OCI-LY7 (cell line): ENCODE results near the gene TPST2. TPM values are rescaled to one million over a fixed set of nuclear protein-coding genes. Genes with fewer than 3 reads are reported as not detected.
A peak's percentile ranks its signal among the peaks of the same experiment; 100 is the strongest.

Experiments used
- BruUV-seq: library from RNA; stranded (reverse); fragments of 400-500 nt; replicated peaks from 2 replicates; lab custom pipeline; 2021; lab: Mats Ljungman, UMichigan
- CTCF ChIA-PET: fragments of 300-600 bp; sonication (Branson Sonifier 250); formaldehyde crosslinking; loops from one replicate; lab custom pipeline; 2022; ENCODE audit warnings: antibody characterized with exemption; ENCODE audit not compliant: unreplicated experiment; lab: Charles Lee
- POLR2A ChIA-PET: fragments of 300-600 bp; sonication (Branson Sonifier 250); formaldehyde crosslinking; loops from one replicate; lab custom pipeline; 2022; ENCODE audit warnings: antibody characterized with exemption; lab: Charles Lee
- DNase-seq: peaks from one replicate; pipeline ENCODE4 v3.0.0-alpha.2; 2015; ENCODE audit warnings: low spot score
- H2AFZ ChIP-seq: fragments of 200-600 bp; sonication (generic), shearing (Covaris generic); 2 replicates; pipeline ENCODE4 v1.6.1; 2014; ENCODE audit warnings: mild to moderate bottlenecking, antibody characterized with exemption, low read length, moderate library complexity
- H3K27ac ChIP-seq: fragments of 200-600 bp; sonication (generic); 2 replicates; pipeline ENCODE4 v1.5.1; 2014; ENCODE audit warnings: mixed run types, low read depth, mild to moderate bottlenecking, moderate library complexity, low read length, inconsistent platforms; ENCODE audit not compliant: poor library complexity, severe bottlenecking
- H3K36me3 ChIP-seq: fragments of 200-600 bp; sonication (generic); 2 replicates; pipeline ENCODE4 v1.6.1; 2014; ENCODE audit warnings: mild to moderate bottlenecking, antibody characterized with exemption, low read length, moderate library complexity, mixed read lengths; ENCODE audit not compliant: insufficient read depth
- H3K4me1 ChIP-seq: fragments of 200-600 bp; sonication (generic); 2 replicates; pipeline ENCODE4 v1.5.1; 2014; ENCODE audit warnings: mild to moderate bottlenecking, low read length; ENCODE audit not compliant: insufficient read depth, poor library complexity, severe bottlenecking
- H3K4me2 ChIP-seq: fragments of 200-600 bp; sonication (generic); 2 replicates; pipeline ENCODE4 v1.6.1; 2014; ENCODE audit warnings: mild to moderate bottlenecking, low read length
- H3K4me3 ChIP-seq: fragments of 200-600 bp; sonication (generic); 2 replicates; pipeline ENCODE4 v1.5.1; 2014; ENCODE audit warnings: mild to moderate bottlenecking, low read depth, low read length; ENCODE audit not compliant: poor library complexity, severe bottlenecking
- H3K79me2 ChIP-seq: fragments of 200-600 bp; sonication (generic); 2 replicates; pipeline ENCODE4 v1.6.1; 2016; ENCODE audit warnings: low read depth, mild to moderate bottlenecking, low read length, moderate library complexity, mixed read lengths; ENCODE audit not compliant: insufficient read depth
- H3K9me2 ChIP-seq: fragments of 200-600 bp; sonication (generic); 2 replicates; pipeline ENCODE4 v1.6.1; 2016; ENCODE audit warnings: mild to moderate bottlenecking, low read length, mixed read lengths; ENCODE audit not compliant: insufficient read depth
- H3K9me3 ChIP-seq: fragments of 200-600 bp; sonication (generic); 2 replicates; pipeline ENCODE4 v1.6.1; 2014; ENCODE audit warnings: mild to moderate bottlenecking, mixed run types, low read length, mixed read lengths
- H4K20me1 ChIP-seq: fragments of 200-600 bp; sonication (generic); 2 replicates; pipeline ENCODE4 v1.6.1; 2014; ENCODE audit warnings: mild to moderate bottlenecking, antibody characterized with exemption, low read length, moderate library complexity, mixed read lengths; ENCODE audit not compliant: insufficient read depth
- CTCF ChIP-seq: fragments of 200-600 bp; sonication (generic); conservative IDR thresholded peaks from 2 replicates; pipeline ENCODE4 v1.5.1; 2014; ENCODE audit warnings: mild to moderate bottlenecking, antibody characterized with exemption, low read length, moderate library complexity, mixed read lengths
- EZH2phosphoT487 ChIP-seq: fragments of 200-600 bp; sonication (generic); IDR thresholded peaks from 2 replicates; pipeline ENCODE4 v1.6.1; 2018; ENCODE audit warnings: low read depth, borderline replicate concordance, mild to moderate bottlenecking, mixed run types, antibody characterized with exemption, low read length, moderate library complexity, mixed read lengths
- intact Hi-C: fragments of 100-400 bp; cut with micrococcal nuclease; formaldehyde crosslinking; loops from one replicate; pipeline ENCODE4 v1.10.0; 2022; ENCODE audit not compliant: unreplicated experiment
- total RNA-seq, 2 experiments: library from RNA; depleted of rRNA in 1 of 2; stranded (reverse); fragments of >200 nt in 1 of 2; shearing (Covaris generic) in 1 of 2; gene quantifications; 2 replicates each; pipeline ENCODE4 v1.2.3, GENCODE V29; 2014 to 2022

Gene TPST2
- total RNA-seq, 2 experiments from 2014 or later, result 12.5 to 19.1 TPM

GRCh38 chr22:26483439-26484359 lies 106.2 kb downstream of the TPST2 start, which contains the start of the genes HPS4 and SRRD:
TSS of gene HPS4 (minus strand) at chr22:26483783. CDS start at chr22:26481762, 2,021 bp downstream.
TSS of gene SRRD (plus strand) at chr22:26483877. CDS start at chr22:26483891, 14 bp downstream.
- intact Hi-C loops, result no loop called here
- TF ChIP-seq CTCF (no peak), EZH2phosphoT487 (no peak)
- peak within 1 kb of the TSS; percentile 86 for H3K4me3 ChIP-seq
- peak within 1 kb of the TSS; percentile 48; the same call in 1 of the 2 replicates for H2AFZ ChIP-seq
- no TSS peak for BruUV-seq
- peaks cover 69% of the 10 kb centered on the region for H3K4me1 ChIP-seq
- no peaks in the 10 kb centered on the region for H3K9me2 ChIP-seq
- no peaks in the 10 kb centered on the region for H3K9me3 ChIP-seq
- peaks cover 7% of the 10 kb centered on the region; the same call in 1 of the 2 replicates for H4K20me1 ChIP-seq
- CTCF ChIA-PET, result interaction anchor here (0.6 kb wide), 1 partner anchor 28 kb away, joined by 3 read pairs; no protein-coding TSS in a partner anchor
- POLR2A ChIA-PET, result interaction anchor here (1.0 to 6.0 kb wide), 10 partner anchors 9 to 190 kb away, joined by 3 to 34 read pairs (median 4); no protein-coding TSS in a partner anchor
- peaks cover 76% of the 10 kb centered on the region for H3K79me2 ChIP-seq
- peak within 1 kb of the TSS; percentile 95 for H3K27ac ChIP-seq
- peaks cover 36% of the 10 kb centered on the region for H3K36me3 ChIP-seq
- peak; percentile 94 for DNase-seq
- H3K4me2 ChIP-seq, result peak within 1 kb of the TSS; percentile 92

- Histone ChIP-seq H3K4me3 (peak overlapping the region; percentile 86), H3K4me1 (peaks cover 74% of the 10 kb centered on the region), H3K27ac (peak overlapping the region; percentile 95), H3K79me2 (peaks cover 82% of the 10 kb centered on the region), H2AFZ (peak overlapping the region; percentile 32; the same call in 1 of the 2 replicates), H4K20me1 (peaks cover 7% of the 10 kb centered on the region; the same call in 1 of the 2 replicates), H3K9me3 (no peaks in the 10 kb centered on the region), H3K9me2 (no peaks in the 10 kb centered on the region), H3K36me3 (peaks cover 35% of the 10 kb centered on the region), H3K4me2 (peak overlapping the region; percentile 85)
- DNase-seq, result no peak
- TSS peak; percentile 41 for BruUV-seq
- ChIA-PET CTCF (no interaction called here), POLR2A (interaction anchor here (1.1 to 6.0 kb wide), 8 partner anchors 9 to 190 kb away, joined by 3 to 34 read pairs (median 4); no protein-coding TSS in a partner anchor)
- intact Hi-C loops, result no loop called here
- TF ChIP-seq EZH2phosphoT487, result no peak
- TF ChIP-seq CTCF, result no peak
These were observed 106.9 kb downstream of the TPST2 start for GRCh38 chr22:26483043-26483438.
